CD14-positive monocyte (primary cell): ENCODE data around the gene SMURF2. TPM values are rescaled to one million over a fixed set of nuclear protein-coding genes. Genes with fewer than 3 reads are reported as not detected.

ENCODE experiments used
- DNase-seq, 3 donors: peaks; one replicate each; pipeline ENCODE4 v3.0.0-alpha.2; 2011 to 2022
- H2AFZ ChIP-seq: 2 replicates; pipeline ENCODE4 v1.6.0; 2012; ENCODE audit warnings: mild to moderate bottlenecking, low read depth, low read length, inconsistent platforms; ENCODE audit not compliant: insufficient read depth, poor library complexity, severe bottlenecking
- H3K27ac ChIP-seq, 2 donors: 1 replicate in 1 of 2; 2 replicates in 1 of 2; pipeline ENCODE4 v1.5.1; 2012 to 2013; ENCODE audit warnings: low read length in 2 of 2, control low read depth in 1 of 2, inconsistent platforms in 1 of 2, low read depth in 1 of 2, mild to moderate bottlenecking in 1 of 2
- H3K27me3 ChIP-seq, 2 donors: one replicate each; pipeline versions ENCODE4 v1.6.0 to v1.6.1; 2011 to 2013; ENCODE audit warnings: low read length in 2 of 2; ENCODE audit not compliant: control insufficient read depth in 2 of 2, insufficient read depth in 2 of 2
- H3K36me3 ChIP-seq, 2 donors: replicated peaks in 1 of 2; 1 replicate in 1 of 2; 2 replicates in 1 of 2; pipeline versions ENCODE4 v1.5.1 to v1.6.1; 2012 to 2013; ENCODE audit warnings: low read length in 2 of 2, control low read depth in 1 of 2, inconsistent platforms in 1 of 2, mild to moderate bottlenecking in 1 of 2; ENCODE audit not compliant: insufficient read depth in 2 of 2, control insufficient read depth in 1 of 2
- H3K4me1 ChIP-seq, 2 donors: 1 replicate in 1 of 2; 2 replicates in 1 of 2; pipeline versions ENCODE4 v1.5.1 to v1.6.1; 2012 to 2013; ENCODE audit warnings: low read length in 2 of 2, control low read depth in 1 of 2, inconsistent platforms in 1 of 2, mild to moderate bottlenecking in 1 of 2, moderate library complexity in 1 of 2; ENCODE audit not compliant: insufficient read depth in 2 of 2, control insufficient read depth in 1 of 2
- H3K4me2 ChIP-seq: replicated peaks from 2 replicates; pipeline ENCODE3; 2012; ENCODE audit warnings: low read length, moderate library complexity, mild to moderate bottlenecking; ENCODE audit not compliant: poor library complexity, severe bottlenecking; ENCODE audit errors: extremely low read depth
- H3K4me3 ChIP-seq, 3 experiments: fragments of 200-600 bp in 1 of 3; sonication (generic) in 1 of 3; replicated peaks in 1 of 3; 1 replicate in 2 of 3; 2 replicates in 1 of 3; pipeline ENCODE4 v1.5.1; 2011 to 2013; ENCODE audit warnings: low read length in 3 of 3, mild to moderate bottlenecking in 3 of 3, control low read depth in 2 of 3, low read depth in 2 of 3, inconsistent platforms in 1 of 3, moderate library complexity in 1 of 3
- H3K79me2 ChIP-seq: 2 replicates; pipeline ENCODE4 v1.6.0; 2012; ENCODE audit warnings: mild to moderate bottlenecking, control low read depth, inconsistent platforms, low read length, moderate library complexity; ENCODE audit not compliant: insufficient read depth
- H3K9ac ChIP-seq: 2 replicates; pipeline ENCODE4 v1.6.0; 2017; ENCODE audit warnings: low read length, mild to moderate bottlenecking; ENCODE audit not compliant: insufficient read depth, poor library complexity, severe bottlenecking
- H3K9me3 ChIP-seq, 2 donors: replicated peaks in 1 of 2; 1 replicate in 1 of 2; 2 replicates in 1 of 2; pipeline versions ENCODE4 v1.5.1 to v1.6.1; 2012 to 2013; ENCODE audit warnings: low read length in 2 of 2, control low read depth in 1 of 2; ENCODE audit not compliant: control insufficient read depth in 1 of 2, insufficient read depth in 1 of 2
- H4K20me1 ChIP-seq: 2 replicates; pipeline ENCODE4 v1.6.0; 2012; ENCODE audit warnings: mild to moderate bottlenecking, low read length, control low read depth, moderate library complexity; ENCODE audit not compliant: insufficient read depth
- H3K27ac Mint-ChIP-seq, 7 donors: one replicate each; pipeline ENCODE4 v1.8.0; 2020; ENCODE audit warnings: mild to moderate bottlenecking in 7 of 7, mixed read lengths in 7 of 7, moderate library complexity in 6 of 7, inconsistent platforms in 2 of 7
- H3K27me3 Mint-ChIP-seq, 3 donors: one replicate each; pipeline ENCODE4 v1.8.0; 2021 to 2022; ENCODE audit warnings: low read depth in 3 of 3, mild to moderate bottlenecking in 3 of 3, mixed read lengths in 3 of 3, moderate library complexity in 3 of 3, inconsistent platforms in 1 of 3
- H3K36me3 Mint-ChIP-seq, 2 donors: one replicate each; pipeline ENCODE4 v1.8.0; 2020; ENCODE audit warnings: mixed read lengths in 2 of 2, inconsistent platforms in 1 of 2, mild to moderate bottlenecking in 1 of 2
- H3K4me1 Mint-ChIP-seq: one replicate; pipeline ENCODE4 v1.8.0; 2020; ENCODE audit warnings: mild to moderate bottlenecking, mixed read lengths
- H3K4me3 Mint-ChIP-seq, 2 donors: one replicate each; pipeline ENCODE4 v1.8.0; 2020; ENCODE audit warnings: mild to moderate bottlenecking in 2 of 2, mixed read lengths in 2 of 2, moderate library complexity in 1 of 2
- H3K9me3 Mint-ChIP-seq, 7 donors: one replicate each; pipeline ENCODE4 v1.8.0; 2020 to 2022; ENCODE audit warnings: mixed read lengths in 7 of 7, mild to moderate bottlenecking in 6 of 7, moderate library complexity in 6 of 7, inconsistent platforms in 2 of 7
- WGBS: methylation state at CpG from one replicate; pipeline ENCODE4 v1.1.5; 2013; ENCODE audit warnings: missing lambda C conversion rate; ENCODE audit not compliant: insufficient coverage; 5-methylcytosine and 5-hydroxymethylcytosine counted together
- intact Hi-C, 2 donors: fragments of 100-400 bp; cut with micrococcal nuclease; formaldehyde crosslinking; loops; one replicate each; pipeline versions ENCODE4 v1.15.0 to v1.15.1; 2023
- polyA plus RNA-seq, 3 donors: library from polyadenylated mRNA; depleted of rRNA in 1 of 3; unstranded in 2 of 3; stranded (reverse) in 1 of 3; fragments of 300-500 nt in 2 of 3; fragments of >200 nt in 1 of 3; fragmentation: Illumina TruSeq in 2 of 3; gene quantifications; 1 replicate in 2 of 3; 2 replicates in 1 of 3; pipeline ENCODE4 v1.2.3, GENCODE V29; 2012 to 2021
- TF ChIP-seq, protein P1 (sequence below): fragments of 200-600 bp; IDR thresholded peaks from one replicate; pipeline ENCODE4 v1.8.0; 2022; ENCODE audit warnings: antibody characterized with exemption, mild to moderate bottlenecking

The SMURF2 gene
- polyA plus RNA-seq, 3 donors, result 2.2 to 12.9 (median 4.5) TPM

DNA sequence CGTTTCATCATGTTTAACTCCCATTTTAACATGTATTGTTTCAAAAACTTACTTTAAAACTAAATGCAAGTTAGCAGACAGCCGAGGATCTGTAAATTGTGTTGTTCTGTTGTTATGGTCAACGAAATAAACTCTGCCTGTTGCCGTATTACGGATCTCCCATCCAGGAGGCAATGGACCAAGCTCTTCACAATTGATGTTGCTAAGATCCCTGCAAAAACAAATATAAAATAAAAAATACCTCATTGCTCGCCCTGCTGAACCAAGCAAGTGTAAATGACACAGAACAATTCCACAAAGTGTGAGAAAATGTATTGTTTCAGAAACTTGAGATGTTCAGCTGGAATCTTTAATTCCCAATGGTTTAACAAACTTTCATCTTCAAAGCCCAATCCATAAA, 90.4 kb downstream of the SMURF2 start:
- Mint-ChIP-seq H3K27me3 (no peaks in the 10 kb centered on the region), H3K9me3 (no peaks in the 10 kb centered on the region), H3K27ac (no peak overlapping the region), H3K36me3 (peaks cover 43 to 64% of the 10 kb centered on the region in 2 donors), H3K4me3 (no peak overlapping the region), H3K4me1 (peaks cover 3% of the 10 kb centered on the region)
- peaks cover 53 to 83% of the 10 kb centered on the region in 2 donors for H3K36me3 ChIP-seq
- no peak overlapping the region for H2AFZ ChIP-seq
- intact Hi-C loops, result no loop called here
- H3K9ac ChIP-seq, result no peak overlapping the region
- TF ChIP-seq, protein P1, sequence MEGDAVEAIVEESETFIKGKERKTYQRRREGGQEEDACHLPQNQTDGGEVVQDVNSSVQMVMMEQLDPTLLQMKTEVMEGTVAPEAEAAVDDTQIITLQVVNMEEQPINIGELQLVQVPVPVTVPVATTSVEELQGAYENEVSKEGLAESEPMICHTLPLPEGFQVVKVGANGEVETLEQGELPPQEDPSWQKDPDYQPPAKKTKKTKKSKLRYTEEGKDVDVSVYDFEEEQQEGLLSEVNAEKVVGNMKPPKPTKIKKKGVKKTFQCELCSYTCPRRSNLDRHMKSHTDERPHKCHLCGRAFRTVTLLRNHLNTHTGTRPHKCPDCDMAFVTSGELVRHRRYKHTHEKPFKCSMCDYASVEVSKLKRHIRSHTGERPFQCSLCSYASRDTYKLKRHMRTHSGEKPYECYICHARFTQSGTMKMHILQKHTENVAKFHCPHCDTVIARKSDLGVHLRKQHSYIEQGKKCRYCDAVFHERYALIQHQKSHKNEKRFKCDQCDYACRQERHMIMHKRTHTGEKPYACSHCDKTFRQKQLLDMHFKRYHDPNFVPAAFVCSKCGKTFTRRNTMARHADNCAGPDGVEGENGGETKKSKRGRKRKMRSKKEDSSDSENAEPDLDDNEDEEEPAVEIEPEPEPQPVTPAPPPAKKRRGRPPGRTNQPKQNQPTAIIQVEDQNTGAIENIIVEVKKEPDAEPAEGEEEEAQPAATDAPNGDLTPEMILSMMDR, result no peak
- H3K4me2 ChIP-seq, result no peak overlapping the region
- H3K9me3 ChIP-seq, result no peaks in the 10 kb centered on the region
- no peak overlapping the region for H3K4me3 ChIP-seq
- H3K27me3 ChIP-seq, result no peaks in the 10 kb centered on the region
- H4K20me1 ChIP-seq, result no peaks in the 10 kb centered on the region
- no peak for DNase-seq
- no peaks in the 10 kb centered on the region for H3K79me2 ChIP-seq
- H3K4me1 ChIP-seq, result no peaks in the 10 kb centered on the region
- WGBS, result no CpG with 5 or more reads among the region's 6 CpGs
- H3K27ac ChIP-seq, result no peak overlapping the region

DNA sequence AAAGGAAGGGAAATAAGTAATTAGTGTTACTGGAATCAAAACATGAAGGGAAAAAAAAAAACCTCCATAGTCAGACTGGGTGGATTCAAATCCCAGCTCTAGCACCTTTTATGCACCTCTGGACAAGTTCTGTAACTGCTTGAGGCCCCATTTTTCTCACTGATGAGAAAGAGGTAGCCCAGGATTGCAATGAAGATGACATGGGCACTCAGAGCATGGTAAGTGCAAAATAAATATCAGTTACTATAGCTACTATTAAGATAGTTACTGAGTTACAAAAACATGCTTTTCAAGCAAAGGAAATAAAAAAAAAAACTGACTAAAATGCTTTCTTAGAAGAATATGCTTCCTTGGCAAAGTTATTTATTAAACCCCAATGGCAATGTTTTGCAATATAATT, 96.5 kb downstream of the SMURF2 start:
- H3K79me2 ChIP-seq, result no peaks in the 10 kb centered on the region
- peaks cover 54 to 87% of the 10 kb centered on the region in 2 donors for H3K36me3 ChIP-seq
- peaks cover 7% of the 10 kb centered on the region for H4K20me1 ChIP-seq
- Mint-ChIP-seq H3K9me3 (no peaks in the 10 kb centered on the region), H3K4me3 (no peak overlapping the region), H3K4me1 (no peaks in the 10 kb centered on the region), H3K27ac (no peak overlapping the region), H3K27me3 (no peaks in the 10 kb centered on the region), H3K36me3 (peaks cover 55 to 71% of the 10 kb centered on the region in 2 donors)
- TF ChIP-seq, protein P1, result no peak
- no peaks in the 10 kb centered on the region for H3K4me1 ChIP-seq
- no peaks in the 10 kb centered on the region for H3K27me3 ChIP-seq
- no peak overlapping the region for H3K4me3 ChIP-seq
- no peak for DNase-seq
- intact Hi-C loops, result no loop called here
- no peak overlapping the region for H3K27ac ChIP-seq
- H3K4me2 ChIP-seq, result no peak overlapping the region
- no peak overlapping the region for H3K9ac ChIP-seq
- no peak overlapping the region for H2AFZ ChIP-seq
- no peaks in the 10 kb centered on the region for H3K9me3 ChIP-seq
